Natural killer cell (primary cell): ENCODE data around the gene RSBN1L. TPM values are rescaled to one million over a fixed set of nuclear protein-coding genes. Genes with fewer than 3 reads are reported as not detected.

ENCODE experiments used
- ATAC-seq, 3 donors: fragments of 150-1000 bp in 2 of 3; fragments of 200-7000 bp in 1 of 3; cut with Tn5 transposase; 1 replicate in 1 of 3; 2 replicates in 2 of 3; pipeline ENCODE4 v1.10.0; 2021; ENCODE audit warnings: mild to moderate bottlenecking in 2 of 3, moderate library complexity in 2 of 3
- DNase-seq, 2 donors: peaks; one replicate each; pipeline versions ENCODE4 v3.0.0 to v3.0.0-alpha.2; 2013 to 2021; ENCODE audit warnings: mixed read lengths in 1 of 2
- H3K27ac ChIP-seq: one replicate; pipeline ENCODE4 v1.5.1; 2013; ENCODE audit warnings: mild to moderate bottlenecking, low read length
- H3K27me3 ChIP-seq: one replicate; pipeline ENCODE4 v1.6.1; 2013; ENCODE audit warnings: low read length; ENCODE audit not compliant: control insufficient read depth, insufficient read depth
- H3K36me3 ChIP-seq: one replicate; pipeline ENCODE4 v1.6.1; 2013; ENCODE audit warnings: low read length; ENCODE audit not compliant: control insufficient read depth, insufficient read depth
- H3K4me1 ChIP-seq: one replicate; pipeline ENCODE4 v1.6.1; 2013; ENCODE audit warnings: low read length; ENCODE audit not compliant: control insufficient read depth, insufficient read depth
- H3K4me3 ChIP-seq: one replicate; pipeline ENCODE4 v1.5.1; 2013; ENCODE audit warnings: low read length
- H3K9me3 ChIP-seq: one replicate; pipeline ENCODE4 v1.6.1; 2013; ENCODE audit warnings: low read length; ENCODE audit not compliant: control insufficient read depth, insufficient read depth
- H3K27ac Mint-ChIP-seq, 2 donors: one replicate each; pipeline ENCODE4 v1.8.0; 2022; ENCODE audit warnings: mild to moderate bottlenecking in 2 of 2, mixed read lengths in 2 of 2, moderate library complexity in 1 of 2
- H3K27me3 Mint-ChIP-seq, 2 donors: one replicate each; pipeline ENCODE4 v1.8.0; 2022; ENCODE audit warnings: low read depth in 2 of 2, mixed read lengths in 2 of 2
- H3K36me3 Mint-ChIP-seq: one replicate; pipeline ENCODE4 v1.8.0; 2022; ENCODE audit warnings: mixed read lengths
- H3K4me1 Mint-ChIP-seq, 2 donors: one replicate each; pipeline ENCODE4 v1.8.0; 2022; ENCODE audit warnings: mixed read lengths in 2 of 2
- H3K4me3 Mint-ChIP-seq: one replicate; pipeline ENCODE4 v1.8.0; 2022; ENCODE audit warnings: mild to moderate bottlenecking, moderate library complexity, mixed read lengths
- H3K9me3 Mint-ChIP-seq, 2 donors: one replicate each; pipeline ENCODE4 v1.8.0; 2022; ENCODE audit warnings: mixed read lengths in 2 of 2
- whole genome bisulfite sequencing: methylation state at CpG from one replicate; pipeline ENCODE4 v1.1.7; 2013; ENCODE audit warnings: missing lambda C conversion rate; ENCODE audit not compliant: insufficient coverage; 5-methylcytosine and 5-hydroxymethylcytosine counted together
- intact Hi-C: fragments of 100-400 bp; cut with micrococcal nuclease; formaldehyde crosslinking; loops from one replicate; pipeline ENCODE4 v1.14.2; 2022
- total RNA-seq, 4 donors: library from RNA; stranded (reverse); fragments of 120-200 nt in 1 of 4; gene quantifications; one replicate each; pipeline versions ENCODE4 v1.2.3 to v1.2.4, GENCODE V29; 2013 to 2022
- TF ChIP-seq, protein P1 (sequence below): fragments of 200-600 bp; IDR thresholded peaks from one replicate; pipeline ENCODE4 v1.8.0; 2022; ENCODE audit warnings: antibody characterized with exemption

The RSBN1L gene
- total RNA-seq, 3 donors from 2014 or later (not counting 1 experiment from before 2014, with no cell fraction given), result 23.9 to 34.4 (median 33.4) TPM

DNA sequence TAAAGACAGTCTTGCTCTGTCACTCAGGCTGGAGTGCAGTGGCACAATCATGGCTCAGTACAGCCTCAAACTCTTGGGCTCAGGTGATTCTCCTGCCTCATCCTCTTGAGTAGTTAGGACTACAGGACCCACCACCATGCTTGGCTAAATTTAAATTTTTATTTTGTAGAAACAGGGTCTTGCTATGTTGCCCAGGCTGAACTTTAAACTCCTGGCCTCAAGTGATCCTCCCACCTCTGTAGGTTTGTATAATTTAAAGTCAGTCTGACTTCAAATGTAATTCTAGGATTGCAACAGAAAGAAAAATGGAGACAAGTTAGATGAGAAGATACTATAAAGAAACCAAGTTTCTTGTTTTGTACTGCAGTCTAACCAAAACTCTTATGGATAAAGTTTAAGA lies 90.5 kb downstream of the RSBN1L start:
- TF ChIP-seq, protein P1, sequence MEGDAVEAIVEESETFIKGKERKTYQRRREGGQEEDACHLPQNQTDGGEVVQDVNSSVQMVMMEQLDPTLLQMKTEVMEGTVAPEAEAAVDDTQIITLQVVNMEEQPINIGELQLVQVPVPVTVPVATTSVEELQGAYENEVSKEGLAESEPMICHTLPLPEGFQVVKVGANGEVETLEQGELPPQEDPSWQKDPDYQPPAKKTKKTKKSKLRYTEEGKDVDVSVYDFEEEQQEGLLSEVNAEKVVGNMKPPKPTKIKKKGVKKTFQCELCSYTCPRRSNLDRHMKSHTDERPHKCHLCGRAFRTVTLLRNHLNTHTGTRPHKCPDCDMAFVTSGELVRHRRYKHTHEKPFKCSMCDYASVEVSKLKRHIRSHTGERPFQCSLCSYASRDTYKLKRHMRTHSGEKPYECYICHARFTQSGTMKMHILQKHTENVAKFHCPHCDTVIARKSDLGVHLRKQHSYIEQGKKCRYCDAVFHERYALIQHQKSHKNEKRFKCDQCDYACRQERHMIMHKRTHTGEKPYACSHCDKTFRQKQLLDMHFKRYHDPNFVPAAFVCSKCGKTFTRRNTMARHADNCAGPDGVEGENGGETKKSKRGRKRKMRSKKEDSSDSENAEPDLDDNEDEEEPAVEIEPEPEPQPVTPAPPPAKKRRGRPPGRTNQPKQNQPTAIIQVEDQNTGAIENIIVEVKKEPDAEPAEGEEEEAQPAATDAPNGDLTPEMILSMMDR, result no peak
- Mint-ChIP-seq H3K4me1 (peaks cover 0 to 15% of the 10 kb centered on the region in 2 donors), H3K9me3 (no peaks in the 10 kb centered on the region), H3K36me3 (peaks cover 9% of the 10 kb centered on the region), H3K27ac (peak overlapping the region in 1 of 2 donors; percentile 50), H3K27me3 (no peaks in the 10 kb centered on the region), H3K4me3 (no peak overlapping the region)
- no peak overlapping the region for H3K27ac ChIP-seq
- no peaks in the 10 kb centered on the region for H3K4me1 ChIP-seq
- H3K36me3 ChIP-seq, result peaks cover 10% of the 10 kb centered on the region
- DNase-seq, result no peak
- intact Hi-C loops, result no loop called here
- ATAC-seq, result no peak
- H3K27me3 ChIP-seq, result no peaks in the 10 kb centered on the region
- H3K4me3 ChIP-seq, result no peak overlapping the region
- H3K9me3 ChIP-seq, result no peaks in the 10 kb centered on the region

DNA sequence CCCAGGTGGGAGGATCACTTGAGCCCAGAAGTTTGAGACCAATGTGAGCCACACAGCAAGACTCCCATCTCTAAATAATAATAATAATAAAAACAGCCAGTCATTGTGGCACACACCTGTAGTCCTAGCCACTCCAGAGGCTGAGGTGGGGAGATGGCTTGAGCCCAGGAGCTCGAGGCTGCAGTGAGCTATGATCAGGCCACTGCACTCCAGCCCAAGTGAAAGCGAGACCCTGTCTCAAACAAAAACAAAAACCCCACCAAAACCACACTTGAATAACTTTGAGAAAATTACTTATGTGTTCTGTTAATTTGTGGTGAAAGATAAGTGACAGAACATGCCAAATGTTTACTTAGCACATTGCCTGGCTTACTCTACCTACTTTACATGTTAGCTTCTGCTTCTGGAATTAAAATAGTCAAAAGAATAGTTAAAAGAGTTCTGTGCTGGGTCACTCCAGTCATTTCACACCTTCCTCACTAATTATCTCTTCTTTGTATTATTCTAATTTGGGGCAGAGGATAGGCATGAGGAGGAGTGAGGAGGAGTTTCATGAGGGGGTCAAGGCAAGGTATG lies 92.2 kb downstream of the RSBN1L start:
- no peak overlapping the region for H3K4me3 Mint-ChIP-seq
- peaks cover 9% of the 10 kb centered on the region for H3K36me3 Mint-ChIP-seq
- TF ChIP-seq, protein P1, result no peak
- peaks cover 0 to 15% of the 10 kb centered on the region in 2 donors for H3K4me1 Mint-ChIP-seq
- Histone ChIP-seq H3K27me3 (no peaks in the 10 kb centered on the region), H3K4me1 (no peaks in the 10 kb centered on the region), H3K36me3 (peaks cover 3% of the 10 kb centered on the region), H3K9me3 (no peaks in the 10 kb centered on the region), H3K27ac (no peak overlapping the region), H3K4me3 (no peak overlapping the region)
- 67% methylated on average over 1 of the region's 2 CpGs for WGBS
- DNase-seq (no peak), ATAC-seq (no peak)
- intact Hi-C loops, result no loop called here
- no peaks in the 10 kb centered on the region for H3K9me3 Mint-ChIP-seq
- H3K27me3 Mint-ChIP-seq, result no peaks in the 10 kb centered on the region
- H3K27ac Mint-ChIP-seq, result peak overlapping the region in 1 of 2 donors; percentile 68

DNA sequence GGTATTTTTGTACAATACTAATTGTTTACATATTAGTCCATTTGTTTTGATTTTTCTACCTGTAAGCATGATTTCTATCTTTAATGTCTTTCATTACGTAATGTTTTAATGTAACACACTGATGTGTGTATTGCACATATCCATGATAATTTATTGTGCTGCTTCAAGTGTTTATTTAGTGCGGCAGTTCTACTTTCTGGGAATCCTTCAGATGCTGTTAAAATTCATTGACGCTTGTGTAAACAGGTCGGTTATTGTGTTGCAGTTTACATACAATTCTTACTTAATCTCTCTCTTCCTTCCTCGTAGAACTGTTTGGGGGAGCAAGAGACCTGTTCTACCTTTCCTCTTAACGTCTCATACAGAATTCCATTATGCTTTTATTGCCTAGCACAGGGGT lies 95.1 kb downstream of the RSBN1L start:
- no peaks in the 10 kb centered on the region for H3K9me3 ChIP-seq
- no peaks in the 10 kb centered on the region for H3K9me3 Mint-ChIP-seq
- no peaks in the 10 kb centered on the region for H3K27me3 ChIP-seq
- WGBS, result 96% methylated on average over 5 of the region's 6 CpGs
- TF ChIP-seq, protein P1, result no peak
- no peak overlapping the region for H3K4me3 ChIP-seq
- ATAC-seq, result no peak
- no peaks in the 10 kb centered on the region for H3K4me1 ChIP-seq
- peaks cover 17 to 21% of the 10 kb centered on the region in 2 donors for H3K4me1 Mint-ChIP-seq
- H3K36me3 Mint-ChIP-seq, result no peaks in the 10 kb centered on the region
- H3K4me3 Mint-ChIP-seq, result no peak overlapping the region
- intact Hi-C loops, result no loop called here
- H3K27me3 Mint-ChIP-seq, result no peaks in the 10 kb centered on the region
- no peak overlapping the region for H3K27ac Mint-ChIP-seq
- H3K27ac ChIP-seq, result no peak overlapping the region
- no peaks in the 10 kb centered on the region for H3K36me3 ChIP-seq
- no peak for DNase-seq

DNA sequence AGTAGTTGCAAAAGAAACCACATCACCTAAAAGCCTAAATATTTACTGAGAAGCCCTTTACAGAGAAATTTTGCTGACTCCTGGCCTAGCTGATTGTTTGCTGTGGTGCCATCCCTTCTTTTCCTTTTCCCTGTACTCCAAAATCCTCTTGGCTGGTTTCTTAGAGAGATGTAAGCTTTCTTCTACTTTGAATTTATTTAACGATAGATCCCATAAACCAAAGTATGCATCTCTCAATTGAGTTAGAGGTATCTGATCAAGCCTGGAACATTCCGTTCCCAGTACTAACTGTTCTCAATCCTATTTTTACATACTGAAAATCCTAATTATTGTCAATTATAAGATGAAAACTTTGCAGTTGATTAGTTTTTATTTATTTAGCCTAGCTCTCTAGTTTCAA lies 95.7 kb downstream of the RSBN1L start:
- Histone ChIP-seq H3K27me3 (no peaks in the 10 kb centered on the region), H3K36me3 (no peaks in the 10 kb centered on the region), H3K27ac (no peak overlapping the region), H3K4me3 (no peak overlapping the region), H3K4me1 (peaks cover 3% of the 10 kb centered on the region), H3K9me3 (no peaks in the 10 kb centered on the region)
- no peak overlapping the region for H3K4me3 Mint-ChIP-seq
- no peaks in the 10 kb centered on the region for H3K9me3 Mint-ChIP-seq
- H3K27me3 Mint-ChIP-seq, result no peaks in the 10 kb centered on the region
- DNase-seq (no peak), ATAC-seq (no peak)
- WGBS, result no CpG with 5 or more reads among the region's 2 CpGs
- H3K36me3 Mint-ChIP-seq, result no peaks in the 10 kb centered on the region
- intact Hi-C loops, result no loop called here
- H3K4me1 Mint-ChIP-seq, result peaks cover 21 to 25% of the 10 kb centered on the region in 2 donors
- TF ChIP-seq, protein P1, result no peak
- no peak overlapping the region for H3K27ac Mint-ChIP-seq
